Neural cell (in vitro differentiated cells): Measurements from ENCODE around the gene DCANP1. TPM values are rescaled to one million over a fixed set of nuclear protein-coding genes. Genes with fewer than 3 reads are reported as not detected.

Experiments used
- H2AFZ ChIP-seq: fragments of 200-600, 300-800 bp; sonication (generic), shearing (Covaris generic); 2 replicates; pipeline ENCODE4 v1.6.0; 2014; ENCODE audit warnings: low read depth, mild to moderate bottlenecking, antibody characterized with exemption, low read length, moderate library complexity
- H3F3A ChIP-seq: fragments of 200-600 bp; shearing (Covaris generic); 2 replicates; pipeline ENCODE4 v1.6.1; 2016; ENCODE audit warnings: mild to moderate bottlenecking, moderate library complexity, mixed read lengths, antibody characterized with exemption, low read length; ENCODE audit not compliant: insufficient read depth, poor library complexity, severe bottlenecking
- H3K27ac ChIP-seq: fragments of 200-600, 300-800 bp; sonication (generic), shearing (Covaris generic); 2 replicates; pipeline ENCODE4 v1.5.1; 2014; ENCODE audit warnings: mild to moderate bottlenecking, low read length, moderate library complexity
- H3K27me3 ChIP-seq: fragments of 300-800, 200-600 bp; sonication (generic), shearing (Covaris generic); 2 replicates; pipeline ENCODE4 v1.6.0; 2014; ENCODE audit warnings: mild to moderate bottlenecking, low read depth, low read length, moderate library complexity; ENCODE audit not compliant: insufficient read depth
- H3K36me3 ChIP-seq: fragments of 300-800, 200-600 bp; sonication (generic), shearing (Covaris generic); 2 replicates; pipeline ENCODE4 v1.5.1; 2014; ENCODE audit warnings: mild to moderate bottlenecking, antibody characterized with exemption, low read length, moderate library complexity; ENCODE audit not compliant: insufficient read depth
- H3K4me2 ChIP-seq: fragments of 300-800, 200-600 bp; sonication (generic), shearing (Covaris generic); 2 replicates; pipeline ENCODE4 v1.6.0; 2014; ENCODE audit warnings: mild to moderate bottlenecking, low read length
- H3K4me3 ChIP-seq: fragments of 300-800, 200-600 bp; sonication (generic), shearing (Covaris generic); 2 replicates; pipeline ENCODE4 v1.5.1; 2014; ENCODE audit warnings: mild to moderate bottlenecking, low read length, moderate library complexity
- H3K79me2 ChIP-seq: fragments of 200-600 bp; shearing (Covaris generic); replicated peaks from 2 replicates; pipeline ENCODE4 v1.6.0; 2014; ENCODE audit warnings: mild to moderate bottlenecking, low read length, moderate library complexity; ENCODE audit not compliant: insufficient read depth
- H3K9ac ChIP-seq: fragments of 300-800, 200-600 bp; sonication (generic), shearing (Covaris generic); 2 replicates; pipeline ENCODE4 v1.6.1; 2016; ENCODE audit warnings: mild to moderate bottlenecking, low read length, mixed read lengths
- H3K9me2 ChIP-seq: fragments of 200-600 bp; shearing (Covaris generic); 2 replicates; pipeline ENCODE4 v1.6.1; 2016; ENCODE audit warnings: mild to moderate bottlenecking, low read length, mixed read lengths; ENCODE audit not compliant: insufficient read depth
- H3K9me3 ChIP-seq: fragments of 200-600, 300-800 bp; sonication (generic), shearing (Covaris generic); 2 replicates; pipeline ENCODE4 v1.6.1; 2016; ENCODE audit warnings: mild to moderate bottlenecking, mixed run types, low read length, moderate library complexity, mixed read lengths
- H4K20me1 ChIP-seq: fragments of 200-600 bp; shearing (Covaris generic); 2 replicates; pipeline ENCODE4 v1.6.1; 2016; ENCODE audit warnings: mild to moderate bottlenecking, mixed run types; ENCODE audit not compliant: insufficient read depth
- EP300 ChIP-seq: fragments of 450-650 bp; conservative IDR thresholded peaks from 2 replicates; pipeline ENCODE4 v1.6.1; 2014; ENCODE audit warnings: antibody characterized with exemption, mild to moderate bottlenecking, moderate library complexity; ENCODE audit not compliant: poor library complexity, severe bottlenecking
- EZH2 ChIP-seq: fragments of 200-600, 300-800 bp; shearing (Covaris generic), sonication (generic); IDR thresholded peaks from 2 replicates; pipeline ENCODE4 v1.6.1; 2014; ENCODE audit warnings: antibody characterized with exemption, low read length, borderline replicate concordance, mild to moderate bottlenecking; ENCODE audit not compliant: insufficient read depth, poor library complexity, severe bottlenecking
- MXI1 ChIP-seq: fragments of 450-650 bp; conservative IDR thresholded peaks from 2 replicates; pipeline ENCODE4 v1.6.1; 2014; ENCODE audit warnings: antibody characterized with exemption, mild to moderate bottlenecking; ENCODE audit not compliant: poor library complexity, severe bottlenecking
- POLR2AphosphoS5 ChIP-seq: IDR thresholded peaks from 2 replicates; pipeline ENCODE4 v1.6.1; 2012
- RAD21 ChIP-seq: fragments of 450-650 bp; conservative IDR thresholded peaks from 2 replicates; pipeline ENCODE4 v1.6.1; 2014; ENCODE audit warnings: antibody characterized with exemption, mild to moderate bottlenecking, moderate library complexity
- SMC3 ChIP-seq: fragments of 450-650 bp; conservative IDR thresholded peaks from 2 replicates; pipeline ENCODE4 v1.6.1; 2014; ENCODE audit warnings: antibody characterized with exemption, mild to moderate bottlenecking, moderate library complexity; ENCODE audit not compliant: poor library complexity
- TAF1 ChIP-seq: IDR thresholded peaks from 2 replicates; pipeline ENCODE4 v1.6.1; 2012; ENCODE audit warnings: low read depth
- polyA plus RNA-seq: library from polyadenylated mRNA; depleted of rRNA; stranded (reverse); fragments of >200 nt; gene quantifications from 2 replicates; pipeline ENCODE4 v1.2.3, GENCODE V29; 2014
- TF ChIP-seq, protein P1 (sequence below): fragments of 450-650 bp; IDR thresholded peaks from 2 replicates; pipeline ENCODE4 v1.5.1; 2014; ENCODE audit warnings: antibody characterized with exemption, mild to moderate bottlenecking, moderate library complexity; ENCODE audit not compliant: poor library complexity, severe bottlenecking
- TF ChIP-seq, protein P2 (sequence below): IDR thresholded peaks from 2 replicates; pipeline ENCODE4 v1.6.1; 2012; ENCODE audit warnings: borderline replicate concordance

DCANP1 gene
- polyA plus RNA-seq, 1 donor from 2014 or later = not detected

DNA sequence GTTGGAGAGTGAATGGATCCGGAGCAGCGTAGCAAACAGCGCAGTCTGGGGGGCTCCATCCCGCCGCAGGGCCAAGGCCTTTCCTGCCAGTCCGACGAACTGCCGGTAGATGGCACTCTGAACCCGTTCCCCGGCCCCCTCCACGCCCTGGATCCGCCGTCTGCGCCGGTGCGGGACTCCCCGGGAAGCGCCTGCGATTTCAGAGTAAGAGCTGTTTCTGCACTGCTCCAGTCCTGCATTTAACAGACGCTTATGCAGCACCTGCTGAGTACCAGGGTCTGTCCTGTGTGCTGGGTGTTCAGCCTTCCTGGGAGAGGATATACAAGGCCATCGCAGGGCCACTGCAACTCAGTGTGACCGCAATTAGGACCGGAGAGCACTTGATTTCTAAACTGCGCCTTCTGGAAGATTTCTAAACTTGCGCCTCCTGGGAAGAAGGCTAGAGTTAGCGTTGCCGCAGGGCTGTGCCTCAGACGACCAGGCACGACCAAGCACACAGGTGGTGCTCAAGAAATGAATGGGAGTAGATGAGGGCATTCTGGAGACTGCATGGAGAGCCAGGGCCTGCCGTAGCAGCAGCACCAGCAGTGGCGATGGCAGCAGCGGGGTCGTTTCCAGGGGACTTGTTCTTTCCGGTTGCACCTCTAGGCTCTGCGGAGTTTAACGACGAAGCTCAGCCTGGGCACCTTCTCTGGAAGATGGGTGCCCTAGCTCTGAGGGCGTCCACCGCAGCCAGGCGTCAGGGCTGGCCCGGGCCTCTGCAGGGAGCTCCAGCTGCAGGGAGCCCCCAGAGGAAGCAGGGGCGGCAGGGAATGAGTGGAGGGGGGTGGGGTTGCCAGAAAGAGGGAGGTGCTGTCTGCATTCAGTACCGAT lies 19.3 kb upstream of the DCANP1 start:
- Histone ChIP-seq H2AFZ (no peak overlapping the region), H3K4me3 (peak overlapping the region; percentile 55), H3F3A (no peaks in the 10 kb centered on the region), H4K20me1 (no peaks in the 10 kb centered on the region), H3K27me3 (peaks cover 59% of the 10 kb centered on the region), H3K79me2 (no peaks in the 10 kb centered on the region), H3K36me3 (no peaks in the 10 kb centered on the region), H3K9ac (no peak overlapping the region), H3K27ac (no peak overlapping the region), H3K9me2 (no peaks in the 10 kb centered on the region), H3K4me2 (peak overlapping the region; percentile 59), H3K9me3 (no peaks in the 10 kb centered on the region)
- TF ChIP-seq, protein P1, sequence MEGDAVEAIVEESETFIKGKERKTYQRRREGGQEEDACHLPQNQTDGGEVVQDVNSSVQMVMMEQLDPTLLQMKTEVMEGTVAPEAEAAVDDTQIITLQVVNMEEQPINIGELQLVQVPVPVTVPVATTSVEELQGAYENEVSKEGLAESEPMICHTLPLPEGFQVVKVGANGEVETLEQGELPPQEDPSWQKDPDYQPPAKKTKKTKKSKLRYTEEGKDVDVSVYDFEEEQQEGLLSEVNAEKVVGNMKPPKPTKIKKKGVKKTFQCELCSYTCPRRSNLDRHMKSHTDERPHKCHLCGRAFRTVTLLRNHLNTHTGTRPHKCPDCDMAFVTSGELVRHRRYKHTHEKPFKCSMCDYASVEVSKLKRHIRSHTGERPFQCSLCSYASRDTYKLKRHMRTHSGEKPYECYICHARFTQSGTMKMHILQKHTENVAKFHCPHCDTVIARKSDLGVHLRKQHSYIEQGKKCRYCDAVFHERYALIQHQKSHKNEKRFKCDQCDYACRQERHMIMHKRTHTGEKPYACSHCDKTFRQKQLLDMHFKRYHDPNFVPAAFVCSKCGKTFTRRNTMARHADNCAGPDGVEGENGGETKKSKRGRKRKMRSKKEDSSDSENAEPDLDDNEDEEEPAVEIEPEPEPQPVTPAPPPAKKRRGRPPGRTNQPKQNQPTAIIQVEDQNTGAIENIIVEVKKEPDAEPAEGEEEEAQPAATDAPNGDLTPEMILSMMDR = peak; percentile 98
- TF ChIP-seq, protein P2, sequence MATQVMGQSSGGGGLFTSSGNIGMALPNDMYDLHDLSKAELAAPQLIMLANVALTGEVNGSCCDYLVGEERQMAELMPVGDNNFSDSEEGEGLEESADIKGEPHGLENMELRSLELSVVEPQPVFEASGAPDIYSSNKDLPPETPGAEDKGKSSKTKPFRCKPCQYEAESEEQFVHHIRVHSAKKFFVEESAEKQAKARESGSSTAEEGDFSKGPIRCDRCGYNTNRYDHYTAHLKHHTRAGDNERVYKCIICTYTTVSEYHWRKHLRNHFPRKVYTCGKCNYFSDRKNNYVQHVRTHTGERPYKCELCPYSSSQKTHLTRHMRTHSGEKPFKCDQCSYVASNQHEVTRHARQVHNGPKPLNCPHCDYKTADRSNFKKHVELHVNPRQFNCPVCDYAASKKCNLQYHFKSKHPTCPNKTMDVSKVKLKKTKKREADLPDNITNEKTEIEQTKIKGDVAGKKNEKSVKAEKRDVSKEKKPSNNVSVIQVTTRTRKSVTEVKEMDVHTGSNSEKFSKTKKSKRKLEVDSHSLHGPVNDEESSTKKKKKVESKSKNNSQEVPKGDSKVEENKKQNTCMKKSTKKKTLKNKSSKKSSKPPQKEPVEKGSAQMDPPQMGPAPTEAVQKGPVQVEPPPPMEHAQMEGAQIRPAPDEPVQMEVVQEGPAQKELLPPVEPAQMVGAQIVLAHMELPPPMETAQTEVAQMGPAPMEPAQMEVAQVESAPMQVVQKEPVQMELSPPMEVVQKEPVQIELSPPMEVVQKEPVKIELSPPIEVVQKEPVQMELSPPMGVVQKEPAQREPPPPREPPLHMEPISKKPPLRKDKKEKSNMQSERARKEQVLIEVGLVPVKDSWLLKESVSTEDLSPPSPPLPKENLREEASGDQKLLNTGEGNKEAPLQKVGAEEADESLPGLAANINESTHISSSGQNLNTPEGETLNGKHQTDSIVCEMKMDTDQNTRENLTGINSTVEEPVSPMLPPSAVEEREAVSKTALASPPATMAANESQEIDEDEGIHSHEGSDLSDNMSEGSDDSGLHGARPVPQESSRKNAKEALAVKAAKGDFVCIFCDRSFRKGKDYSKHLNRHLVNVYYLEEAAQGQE = no peak
- TF ChIP-seq EP300 = no peak
- TF ChIP-seq EZH2 = no peak
- TF ChIP-seq TAF1 = peak; percentile 10
- no peak for TF ChIP-seq POLR2AphosphoS5
- peak; percentile 97 for TF ChIP-seq RAD21
- peak; percentile 96 for TF ChIP-seq SMC3
- TF ChIP-seq MXI1 = no peak

DNA sequence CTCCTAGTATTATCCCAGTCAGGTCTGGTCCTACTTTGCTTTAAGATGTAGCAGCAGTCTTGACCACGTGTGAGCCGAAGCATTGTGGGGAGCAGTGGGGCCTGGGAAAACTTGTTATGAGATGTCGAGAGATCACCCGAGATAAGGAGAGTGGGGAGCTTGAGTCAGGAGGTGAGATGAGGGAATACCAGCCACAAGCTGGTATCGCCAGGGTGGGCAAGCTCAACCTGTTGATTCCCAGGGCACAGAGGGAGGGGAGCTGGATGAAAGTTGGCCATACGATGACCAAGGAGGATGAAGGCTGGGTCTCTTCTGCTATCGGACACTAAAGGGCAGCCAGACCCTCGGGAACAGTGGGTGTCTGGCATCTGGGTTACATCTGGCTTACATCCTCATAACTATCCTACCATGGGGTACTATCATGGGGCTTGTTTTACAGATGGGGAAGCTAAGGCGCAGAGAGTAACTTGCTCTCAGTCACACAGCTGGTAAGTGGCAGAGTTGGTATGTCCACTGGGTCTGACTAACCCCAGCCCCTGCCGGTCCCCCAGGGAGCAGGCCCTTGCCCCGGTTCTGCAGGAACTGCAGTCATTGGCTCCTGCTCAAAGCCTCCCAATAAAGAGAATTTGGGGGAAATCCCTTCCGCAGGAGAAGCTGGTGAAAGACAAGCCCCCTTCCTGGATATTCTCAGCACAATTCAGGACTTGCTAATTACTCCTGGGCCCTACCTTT lies 18.4 kb upstream of the DCANP1 start:
- H4K20me1 ChIP-seq = no peaks in the 10 kb centered on the region
- no peaks in the 10 kb centered on the region for H3K79me2 ChIP-seq
- no peak overlapping the region for H3K4me3 ChIP-seq
- no peak overlapping the region for H2AFZ ChIP-seq
- no peaks in the 10 kb centered on the region for H3F3A ChIP-seq
- H3K4me2 ChIP-seq = no peak overlapping the region
- H3K27me3 ChIP-seq = peaks cover 59% of the 10 kb centered on the region
- no peaks in the 10 kb centered on the region for H3K36me3 ChIP-seq
- no peaks in the 10 kb centered on the region for H3K9me2 ChIP-seq
- no peak for TF ChIP-seq SMC3
- TF ChIP-seq, protein P2 = no peak
- TF ChIP-seq EP300 = no peak
- no peak for TF ChIP-seq MXI1
- TF ChIP-seq, protein P1 = no peak
- no peak for TF ChIP-seq POLR2AphosphoS5
- no peak for TF ChIP-seq RAD21
- no peak for TF ChIP-seq TAF1
- no peak for TF ChIP-seq EZH2
- no peak overlapping the region for H3K9ac ChIP-seq
- no peak overlapping the region for H3K27ac ChIP-seq
- H3K9me3 ChIP-seq = no peaks in the 10 kb centered on the region
